ENCODE measurements around the gene DHRSX. TPM values are rescaled to one million over a fixed set of nuclear protein-coding genes. Genes with fewer than 3 reads are reported as not detected.
"Not testable (repeated sequence)": the region's sequence is repeated elsewhere in the genome, so short reads cannot be mapped to it uniquely, and the experiment has no call there.

DHRSX gene
- total and polyA plus RNA-seq, 9 donors: 12.2 to 25.9 (median 20.4) TPM

- Histone ChIP-seq H3K27me3 (no peaks in the 10 kb centered on the region), H3K27ac (no peak overlapping the region), H3K4me1 (ENCODE audit: insufficient read depth) (no peaks in the 10 kb centered on the region), H3K36me3 (no peaks in the 10 kb centered on the region), H3K4me3 (no peak overlapping the region), H3K9me3 (no peaks in the 10 kb centered on the region)
- 96 to 99% (median 97%) methylated on average over 6 of the region's 6 CpGs for WGBS, 3 donors
- DNase-seq: no peak
- TF ChIP-seq POLR2A (IDR thresholded peaks at IDR 0.05) (no peak), EP300 (IDR thresholded peaks at IDR 0.05) (no peak)
- TF ChIP-seq, protein P1, sequence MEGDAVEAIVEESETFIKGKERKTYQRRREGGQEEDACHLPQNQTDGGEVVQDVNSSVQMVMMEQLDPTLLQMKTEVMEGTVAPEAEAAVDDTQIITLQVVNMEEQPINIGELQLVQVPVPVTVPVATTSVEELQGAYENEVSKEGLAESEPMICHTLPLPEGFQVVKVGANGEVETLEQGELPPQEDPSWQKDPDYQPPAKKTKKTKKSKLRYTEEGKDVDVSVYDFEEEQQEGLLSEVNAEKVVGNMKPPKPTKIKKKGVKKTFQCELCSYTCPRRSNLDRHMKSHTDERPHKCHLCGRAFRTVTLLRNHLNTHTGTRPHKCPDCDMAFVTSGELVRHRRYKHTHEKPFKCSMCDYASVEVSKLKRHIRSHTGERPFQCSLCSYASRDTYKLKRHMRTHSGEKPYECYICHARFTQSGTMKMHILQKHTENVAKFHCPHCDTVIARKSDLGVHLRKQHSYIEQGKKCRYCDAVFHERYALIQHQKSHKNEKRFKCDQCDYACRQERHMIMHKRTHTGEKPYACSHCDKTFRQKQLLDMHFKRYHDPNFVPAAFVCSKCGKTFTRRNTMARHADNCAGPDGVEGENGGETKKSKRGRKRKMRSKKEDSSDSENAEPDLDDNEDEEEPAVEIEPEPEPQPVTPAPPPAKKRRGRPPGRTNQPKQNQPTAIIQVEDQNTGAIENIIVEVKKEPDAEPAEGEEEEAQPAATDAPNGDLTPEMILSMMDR (IDR thresholded peaks at IDR 0.05): no peak
- intact Hi-C loops (cut with DNase I): no loop called here
Measured at GRCh38 chrX:2458309-2458708, 42.5 kb downstream of the DHRSX start.

DNA sequence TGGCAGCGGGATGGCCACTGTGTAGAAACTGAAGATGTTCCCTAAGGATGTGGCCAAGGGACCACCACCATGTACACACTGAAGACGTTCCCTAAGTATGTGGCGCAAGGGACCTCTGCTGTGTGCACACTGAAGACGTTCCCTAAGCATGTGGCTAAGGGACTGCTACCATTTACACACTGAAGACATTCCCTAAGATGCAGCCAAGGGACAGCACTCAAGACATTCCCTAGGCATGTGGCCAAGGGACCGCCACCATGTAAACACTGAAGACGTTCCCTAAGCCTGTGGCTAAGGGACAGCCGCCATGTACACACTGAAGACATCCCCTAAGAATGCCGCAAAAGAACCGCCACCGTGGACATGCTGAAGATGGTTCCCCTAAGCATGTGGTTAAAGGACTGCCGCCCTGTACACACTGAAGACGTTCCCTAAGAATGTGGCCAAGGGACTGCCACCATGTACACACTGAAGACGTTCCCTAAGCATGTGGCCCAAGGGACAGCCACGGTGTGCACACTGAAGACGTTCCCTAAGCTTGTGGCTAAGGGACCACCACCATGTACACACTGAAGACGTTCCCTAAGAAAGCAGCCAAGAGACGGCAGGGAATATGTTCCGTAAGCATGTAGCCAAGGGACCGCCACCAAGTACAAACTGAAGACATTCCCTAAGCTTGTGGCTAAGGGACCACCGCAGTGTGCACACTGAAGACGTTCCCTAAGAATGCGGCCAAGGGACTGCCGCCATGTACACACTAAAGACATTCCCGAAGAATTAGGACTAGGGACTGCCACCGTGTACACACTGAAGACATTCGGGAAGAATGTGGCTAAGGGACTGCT lies 43.3 kb downstream of the DHRSX start:
- no peaks in the 10 kb centered on the region for H3K36me3 ChIP-seq
- no peaks in the 10 kb centered on the region for H3K4me1 ChIP-seq (ENCODE audit: insufficient read depth)
- H3K27ac ChIP-seq: no peak overlapping the region
- intact Hi-C loops (cut with DNase I): no loop called here
- 90 to 93% (median 92%) methylated on average over 26 of the region's 26 CpGs for WGBS, 3 donors
- TF ChIP-seq EP300 (IDR thresholded peaks at IDR 0.05): no peak
- no peaks in the 10 kb centered on the region for H3K9me3 ChIP-seq
- no peak for DNase-seq
- no peak overlapping the region for H3K4me3 ChIP-seq
- no peaks in the 10 kb centered on the region for H3K27me3 ChIP-seq

- H3K4me1 ChIP-seq (ENCODE audit: insufficient read depth); H3K9me3 ChIP-seq; H3K27me3 ChIP-seq; H3K27ac ChIP-seq; DNase-seq; intact Hi-C loops (cut with DNase I); H3K36me3 ChIP-seq; H3K4me3 ChIP-seq: not testable (repeated sequence)
- WGBS, 3 donors: 92 to 94% (median 93%) methylated on average over 8 of the region's 8 CpGs
Measured at GRCh38 chrX:2456091-2456490, 44.7 kb downstream of the DHRSX start.

DNA sequence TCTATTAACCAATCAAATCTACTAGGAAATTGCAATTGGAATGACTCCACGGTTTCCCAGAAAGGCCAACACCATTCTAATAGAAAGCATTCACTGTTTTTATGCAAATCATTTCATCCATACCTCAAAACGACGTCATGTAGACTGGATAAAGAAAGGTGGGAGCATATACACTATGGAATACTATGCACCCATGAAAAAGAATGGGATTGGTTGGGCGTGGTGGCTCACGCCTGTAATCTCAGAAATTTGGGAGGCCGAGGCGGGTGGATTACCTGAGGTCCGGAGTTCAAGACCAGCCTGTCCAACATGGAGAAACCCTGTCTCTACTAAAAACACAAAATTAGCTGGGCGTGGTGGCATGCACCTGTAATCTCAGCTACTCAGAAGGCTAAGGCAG lies 46.2 kb downstream of the DHRSX start:
- H3K27ac ChIP-seq; H3K4me1 ChIP-seq (ENCODE audit: insufficient read depth); intact Hi-C loops (cut with DNase I); H3K36me3 ChIP-seq; H3K27me3 ChIP-seq; DNase-seq; H3K4me3 ChIP-seq; H3K9me3 ChIP-seq: not testable (repeated sequence)
- 96 to 98% (median 97%) methylated on average over 9 of the region's 9 CpGs for WGBS, 3 donors

DNA sequence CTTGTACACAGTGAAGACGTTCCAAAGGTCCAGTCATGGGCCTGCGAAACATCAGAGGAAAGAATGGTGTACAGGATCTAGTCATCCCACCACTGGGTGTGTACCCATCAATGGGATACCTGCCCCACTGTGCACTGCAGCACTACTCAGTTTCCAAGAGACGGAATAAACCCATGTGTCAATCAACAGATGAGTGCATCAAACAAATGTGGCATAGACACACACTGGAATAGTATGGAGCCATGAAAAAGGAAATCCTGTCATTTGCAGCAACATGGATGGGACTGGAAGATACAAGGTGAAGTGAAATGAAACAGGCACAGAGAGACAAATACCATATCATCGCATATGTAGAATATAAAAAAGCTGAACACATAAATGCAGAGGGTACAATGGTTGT lies 48.0 kb downstream of the DHRSX start:
- no peak for DNase-seq
- intact Hi-C loops (cut with DNase I): no loop called here
- Histone ChIP-seq H3K4me3 (no peak overlapping the region), H3K36me3 (no peaks in the 10 kb centered on the region), H3K27ac (no peak overlapping the region), H3K4me1 (ENCODE audit: insufficient read depth) (peaks cover 4% of the 10 kb centered on the region), H3K9me3 (no peaks in the 10 kb centered on the region), H3K27me3 (no peaks in the 10 kb centered on the region)
- WGBS, 3 donors: 94 to 95% (median 94%) methylated on average over 4 of the region's 4 CpGs
- no peak for TF ChIP-seq POLR2A (IDR thresholded peaks at IDR 0.05)
- no peak for TF ChIP-seq EP300 (IDR thresholded peaks at IDR 0.05)
- TF ChIP-seq, protein P1 (IDR thresholded peaks at IDR 0.05): no peak

GRCh38 chrX:2452317-2452784 lies 48.4 kb downstream of the DHRSX start:
- H3K4me1 ChIP-seq (ENCODE audit: insufficient read depth): peaks cover 4% of the 10 kb centered on the region
- H3K27ac ChIP-seq: no peak overlapping the region
- DNase-seq: no peak
- TF ChIP-seq EP300 (IDR thresholded peaks at IDR 0.05): no peak
- TF ChIP-seq, protein P1 (IDR thresholded peaks at IDR 0.05): no peak
- TF ChIP-seq POLR2A (IDR thresholded peaks at IDR 0.05): no peak
- H3K9me3 ChIP-seq: no peaks in the 10 kb centered on the region
- H3K4me3 ChIP-seq: no peak overlapping the region
- H3K36me3 ChIP-seq: no peaks in the 10 kb centered on the region
- intact Hi-C loops (cut with DNase I): no loop called here
- WGBS, 3 donors: 93 to 96% (median 95%) methylated on average over 22 of the region's 22 CpGs
- no peaks in the 10 kb centered on the region for H3K27me3 ChIP-seq
